ENCODE measurements around the gene CAMSAP2. TPM values are rescaled to one million over a fixed set of nuclear protein-coding genes. Genes with fewer than 3 reads are reported as not detected.

The CAMSAP2 gene
- total RNA-seq, 2 donors from 2014 or later = 22.1 to 22.2 TPM

DNA sequence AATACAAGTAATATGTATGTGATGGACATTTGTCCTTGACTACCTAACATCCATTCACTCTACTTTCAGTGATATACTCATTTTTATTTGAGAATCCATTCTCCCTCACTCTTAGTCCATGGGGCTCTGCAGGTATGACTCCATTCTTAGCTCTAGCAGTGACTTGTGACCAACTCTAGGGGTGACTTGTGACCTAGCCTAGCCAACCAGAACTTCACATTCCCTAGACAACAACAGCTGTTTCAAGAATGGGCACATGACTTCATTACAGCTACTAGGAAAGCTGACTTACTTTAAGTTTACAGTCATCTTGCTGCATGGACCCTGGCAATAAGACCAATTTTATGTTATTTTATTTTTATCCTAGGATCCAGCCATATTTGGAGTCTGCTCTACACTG is 45.4 kb upstream of the CAMSAP2 start:
- H3K9me3 ChIP-seq (ENCODE audit: control insufficient read depth, low read length) = no peaks in the 10 kb centered on the region
- no peak overlapping the region for H3K27ac ChIP-seq (ENCODE audit: low read depth, low read length)
- no peaks in the 10 kb centered on the region for H3K27me3 ChIP-seq (ENCODE audit: control insufficient read depth, insufficient read depth, low read length, poor library complexity, severe bottlenecking)
- H3K4me3 ChIP-seq (ENCODE audit: low read length) = no peak overlapping the region
- TF ChIP-seq, protein P1, sequence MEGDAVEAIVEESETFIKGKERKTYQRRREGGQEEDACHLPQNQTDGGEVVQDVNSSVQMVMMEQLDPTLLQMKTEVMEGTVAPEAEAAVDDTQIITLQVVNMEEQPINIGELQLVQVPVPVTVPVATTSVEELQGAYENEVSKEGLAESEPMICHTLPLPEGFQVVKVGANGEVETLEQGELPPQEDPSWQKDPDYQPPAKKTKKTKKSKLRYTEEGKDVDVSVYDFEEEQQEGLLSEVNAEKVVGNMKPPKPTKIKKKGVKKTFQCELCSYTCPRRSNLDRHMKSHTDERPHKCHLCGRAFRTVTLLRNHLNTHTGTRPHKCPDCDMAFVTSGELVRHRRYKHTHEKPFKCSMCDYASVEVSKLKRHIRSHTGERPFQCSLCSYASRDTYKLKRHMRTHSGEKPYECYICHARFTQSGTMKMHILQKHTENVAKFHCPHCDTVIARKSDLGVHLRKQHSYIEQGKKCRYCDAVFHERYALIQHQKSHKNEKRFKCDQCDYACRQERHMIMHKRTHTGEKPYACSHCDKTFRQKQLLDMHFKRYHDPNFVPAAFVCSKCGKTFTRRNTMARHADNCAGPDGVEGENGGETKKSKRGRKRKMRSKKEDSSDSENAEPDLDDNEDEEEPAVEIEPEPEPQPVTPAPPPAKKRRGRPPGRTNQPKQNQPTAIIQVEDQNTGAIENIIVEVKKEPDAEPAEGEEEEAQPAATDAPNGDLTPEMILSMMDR (conservative IDR thresholded peaks at IDR 0.05) = no peak
- H3K36me3 Mint-ChIP-seq (ENCODE audit: low read depth) = no peaks in the 10 kb centered on the region
- no peaks in the 10 kb centered on the region for H3K36me3 ChIP-seq (ENCODE audit: control insufficient read depth, insufficient read depth, low read length)
- no peak overlapping the region for H3K9ac ChIP-seq (ENCODE audit: extremely low read depth, low read length, poor library complexity, severe bottlenecking)
- no peaks in the 10 kb centered on the region for H3K4me1 ChIP-seq (ENCODE audit: control insufficient read depth, insufficient read depth, low read length)
- no peak overlapping the region for H3K4me3 Mint-ChIP-seq
- H3K9me3 Mint-ChIP-seq = no peaks in the 10 kb centered on the region
- no peaks in the 10 kb centered on the region for H3K4me1 Mint-ChIP-seq
- H3K27ac Mint-ChIP-seq = no peak overlapping the region
- no peak for DNase-seq
- no peaks in the 10 kb centered on the region for H3K27me3 Mint-ChIP-seq (ENCODE audit: insufficient read depth)

DNA sequence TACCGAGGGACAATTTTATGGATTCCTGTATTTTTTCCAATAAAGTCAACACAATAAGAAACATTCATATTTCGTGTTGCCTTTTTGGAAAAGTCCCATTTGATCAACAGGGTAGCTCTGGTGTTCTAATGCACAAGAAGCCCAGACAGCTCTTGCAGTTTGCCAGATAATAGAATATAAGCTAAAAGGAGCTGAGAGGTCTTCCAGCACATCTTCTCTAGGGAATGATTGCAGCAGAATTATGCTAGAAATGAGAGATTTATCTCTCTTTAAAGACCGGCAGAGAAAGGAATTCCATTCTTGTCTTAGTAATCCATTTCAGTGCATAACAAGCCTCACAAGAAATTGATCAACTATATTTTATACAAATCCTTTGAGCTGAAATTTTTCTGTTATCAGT is 44.0 kb upstream of the CAMSAP2 start:
- no peaks in the 10 kb centered on the region for H3K36me3 Mint-ChIP-seq (ENCODE audit: low read depth)
- no peak overlapping the region for H3K4me3 Mint-ChIP-seq
- 88 to 92% methylated on average over 3 of the region's 3 CpGs for WGBS, 2 experiments (ENCODE audit: insufficient coverage in 1 of 2, insufficient read length in 1 of 2)

DNA sequence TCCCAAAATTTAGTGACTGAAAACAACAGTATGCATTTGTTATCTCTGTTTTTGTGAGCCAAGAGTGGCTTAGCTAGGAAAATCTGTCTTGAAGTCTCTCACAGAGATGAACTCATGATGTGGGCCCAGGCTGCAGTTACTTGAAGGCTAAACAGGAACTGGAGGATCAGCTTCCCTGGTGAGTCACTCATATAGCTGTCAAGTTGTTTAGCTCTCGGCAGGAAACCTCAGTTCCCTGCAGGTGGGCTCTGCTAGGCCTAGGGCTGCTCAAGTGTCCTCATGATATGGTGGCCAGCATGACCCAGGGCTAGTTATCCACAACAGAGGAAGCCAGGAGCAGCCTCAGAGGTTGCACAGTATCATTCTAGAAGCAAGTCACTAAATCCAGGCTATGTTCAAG is 38.8 kb upstream of the CAMSAP2 start:
- H3K4me1 Mint-ChIP-seq = peaks cover 11% of the 10 kb centered on the region
- Histone ChIP-seq H3K9ac (ENCODE audit: extremely low read depth, low read length, poor library complexity, severe bottlenecking) (no peak overlapping the region), H3K4me1 (ENCODE audit: control insufficient read depth, insufficient read depth, low read length) (peaks cover 4% of the 10 kb centered on the region), H3K36me3 (ENCODE audit: control insufficient read depth, insufficient read depth, low read length) (no peaks in the 10 kb centered on the region), H3K27ac (ENCODE audit: low read depth, low read length) (no peak overlapping the region), H3K9me3 (ENCODE audit: control insufficient read depth, low read length) (no peaks in the 10 kb centered on the region), H3K4me3 (ENCODE audit: low read length) (no peak overlapping the region), H3K27me3 (ENCODE audit: control insufficient read depth, insufficient read depth, low read length, poor library complexity, severe bottlenecking) (no peaks in the 10 kb centered on the region)
- TF ChIP-seq, protein P1 (conservative IDR thresholded peaks at IDR 0.05) = no peak
- H3K27ac Mint-ChIP-seq = peak overlapping the region; percentile 41
- 47 to 60% methylated on average over 1 of the region's 1 CpG for WGBS, 2 experiments (ENCODE audit: insufficient coverage in 1 of 2, insufficient read length in 1 of 2)
- H3K9me3 Mint-ChIP-seq = no peaks in the 10 kb centered on the region
- DNase-seq = peak; percentile 90
- H3K27me3 Mint-ChIP-seq (ENCODE audit: insufficient read depth) = no peaks in the 10 kb centered on the region
- no peak overlapping the region for H3K4me3 Mint-ChIP-seq
- H3K36me3 Mint-ChIP-seq (ENCODE audit: low read depth) = no peaks in the 10 kb centered on the region

More for the DNA sequence above, 44.0 kb upstream of the CAMSAP2 start:
- Mint-ChIP-seq H3K27ac (no peak overlapping the region), H3K9me3 (no peaks in the 10 kb centered on the region), H3K27me3 (ENCODE audit: insufficient read depth) (no peaks in the 10 kb centered on the region), H3K4me1 (peaks cover 3% of the 10 kb centered on the region)
- H3K4me3 ChIP-seq (ENCODE audit: low read length) = no peak overlapping the region
- no peak for DNase-seq
- H3K4me1 ChIP-seq (ENCODE audit: control insufficient read depth, insufficient read depth, low read length) = peaks cover under 1% of the 10 kb centered on the region
- H3K27me3 ChIP-seq (ENCODE audit: control insufficient read depth, insufficient read depth, low read length, poor library complexity, severe bottlenecking) = no peaks in the 10 kb centered on the region
- no peak overlapping the region for H3K9ac ChIP-seq (ENCODE audit: extremely low read depth, low read length, poor library complexity, severe bottlenecking)
- TF ChIP-seq, protein P1 (conservative IDR thresholded peaks at IDR 0.05) = no peak
- H3K27ac ChIP-seq (ENCODE audit: low read depth, low read length) = no peak overlapping the region
- no peaks in the 10 kb centered on the region for H3K36me3 ChIP-seq (ENCODE audit: control insufficient read depth, insufficient read depth, low read length)
- no peaks in the 10 kb centered on the region for H3K9me3 ChIP-seq (ENCODE audit: control insufficient read depth, low read length)
